HuH-7 (cell line): Measurements from ENCODE around the gene NOVA2.
"Not testable (repeated sequence)": the region's sequence is repeated elsewhere in the genome, so short reads cannot be mapped to it uniquely, and the experiment has no call there.

ENCODE experiments used
- DNase-seq: peaks from one replicate; pipeline ENCODE4 v3.0.0; 2011; ENCODE audit warnings: low spot score

Gene NOVA2

DNA sequence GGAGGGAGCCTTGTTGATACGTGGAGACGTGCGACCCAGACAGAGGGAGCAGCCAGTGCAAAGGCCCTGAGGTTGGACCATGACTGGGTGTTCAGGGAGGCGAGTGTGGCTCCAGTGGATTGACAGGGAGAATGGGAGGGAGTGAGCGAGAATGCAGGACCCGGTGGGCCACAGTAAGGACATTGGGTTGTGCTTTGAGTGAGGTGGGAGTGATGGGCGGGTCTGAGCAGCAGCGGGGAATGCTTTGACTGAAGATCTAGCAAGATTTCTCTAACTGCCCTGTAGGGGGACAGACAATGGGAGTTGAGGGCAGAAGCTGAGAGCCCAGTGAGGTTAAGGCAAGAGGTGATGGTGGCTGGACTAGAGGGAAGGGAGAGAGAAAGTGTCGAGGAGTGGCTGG is 51.4 kb downstream of the NOVA2 start:
- peak; percentile 54 for DNase-seq

DNA sequence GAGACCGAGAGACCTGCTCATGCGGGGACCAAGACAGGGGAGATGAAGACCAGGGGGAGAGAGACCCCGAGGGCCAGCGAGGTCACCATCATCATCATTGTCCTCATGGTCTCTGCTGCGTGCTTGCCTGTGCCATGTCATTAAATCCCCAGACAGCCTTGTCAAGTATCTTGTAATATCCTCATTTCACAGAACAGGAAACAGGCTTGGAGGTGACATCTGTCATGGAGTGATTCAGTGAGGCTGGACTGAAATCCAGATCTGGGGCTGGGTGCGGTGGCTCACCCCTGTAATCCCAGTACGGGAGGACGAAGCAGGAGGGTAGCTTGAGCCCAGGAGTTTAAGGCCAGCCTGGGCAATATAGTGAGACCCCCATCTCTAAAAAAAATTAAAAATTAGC is 53.2 kb downstream of the NOVA2 start:
- DNase-seq = no peak

DNA sequence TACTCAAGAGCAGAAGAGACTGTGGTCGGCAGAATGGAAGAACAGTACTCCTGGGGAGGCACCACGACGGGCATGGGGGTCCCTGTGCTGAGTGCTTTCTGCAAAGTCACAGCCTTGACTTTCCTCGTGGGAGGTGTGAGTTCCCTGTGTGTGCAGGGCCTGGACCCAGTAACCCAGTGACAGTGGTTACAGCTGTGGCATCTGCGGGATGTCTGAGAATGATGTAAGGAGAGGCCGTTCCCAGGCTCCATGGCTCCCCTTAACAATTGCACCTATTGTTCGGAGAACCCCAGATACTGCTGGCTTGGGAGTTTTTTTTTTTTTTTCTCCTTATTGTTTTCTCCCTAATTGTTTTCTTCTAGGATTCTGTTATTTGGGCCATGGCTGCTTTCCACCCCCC is 54.0 kb downstream of the NOVA2 start:
- no peak for DNase-seq

DNA sequence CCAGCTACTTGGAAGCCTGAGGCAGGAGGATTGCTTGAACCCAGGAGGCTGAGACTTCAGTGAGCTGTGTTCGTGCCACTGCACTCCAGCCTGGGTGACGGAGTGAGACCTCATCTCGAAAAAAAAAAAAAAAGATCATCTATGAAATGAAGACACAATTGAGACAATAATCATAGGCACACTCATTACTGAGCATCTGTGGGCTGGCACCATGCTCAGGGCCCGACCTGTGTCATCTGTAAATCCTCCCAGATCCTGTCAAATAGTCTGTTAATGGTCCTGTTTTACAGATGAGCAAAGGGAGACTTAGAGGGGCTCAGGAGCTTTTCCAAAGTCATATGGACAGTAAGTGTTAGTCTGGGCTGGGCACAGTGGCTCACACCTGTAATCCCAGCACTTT is 54.9 kb downstream of the NOVA2 start:
- no peak for DNase-seq

DNA sequence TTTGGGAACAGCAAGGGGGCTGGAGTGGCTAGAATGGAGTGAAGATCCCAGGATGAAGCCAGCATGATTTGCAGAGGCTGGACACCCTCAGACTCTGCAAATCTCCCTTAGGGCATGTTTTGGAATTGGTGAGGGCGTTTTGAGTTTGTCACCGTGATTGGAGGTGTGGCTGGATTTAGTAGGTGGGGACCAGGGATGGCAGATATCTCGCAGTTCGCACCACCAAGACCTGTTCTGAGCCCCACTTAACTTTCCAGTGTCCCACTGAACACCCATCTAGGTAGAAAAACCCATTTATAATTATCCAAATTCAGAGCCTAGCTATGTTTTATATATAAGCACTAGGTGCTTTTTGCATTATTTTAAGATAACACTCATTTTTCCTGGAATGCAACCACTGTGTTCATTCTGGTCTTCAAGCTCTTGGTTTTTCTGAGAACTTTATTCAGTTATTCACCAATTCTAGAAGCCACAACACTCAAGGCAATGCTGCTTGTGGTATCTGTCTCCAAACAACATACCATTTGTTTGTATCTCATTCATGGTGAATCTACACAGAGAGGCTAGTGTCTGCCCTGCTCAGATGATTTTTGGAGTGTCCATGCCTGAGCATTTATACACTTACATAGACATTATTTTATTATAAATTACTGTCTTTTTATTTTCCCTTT is 56.1 kb downstream of the NOVA2 start:
- no peak for DNase-seq

DNA sequence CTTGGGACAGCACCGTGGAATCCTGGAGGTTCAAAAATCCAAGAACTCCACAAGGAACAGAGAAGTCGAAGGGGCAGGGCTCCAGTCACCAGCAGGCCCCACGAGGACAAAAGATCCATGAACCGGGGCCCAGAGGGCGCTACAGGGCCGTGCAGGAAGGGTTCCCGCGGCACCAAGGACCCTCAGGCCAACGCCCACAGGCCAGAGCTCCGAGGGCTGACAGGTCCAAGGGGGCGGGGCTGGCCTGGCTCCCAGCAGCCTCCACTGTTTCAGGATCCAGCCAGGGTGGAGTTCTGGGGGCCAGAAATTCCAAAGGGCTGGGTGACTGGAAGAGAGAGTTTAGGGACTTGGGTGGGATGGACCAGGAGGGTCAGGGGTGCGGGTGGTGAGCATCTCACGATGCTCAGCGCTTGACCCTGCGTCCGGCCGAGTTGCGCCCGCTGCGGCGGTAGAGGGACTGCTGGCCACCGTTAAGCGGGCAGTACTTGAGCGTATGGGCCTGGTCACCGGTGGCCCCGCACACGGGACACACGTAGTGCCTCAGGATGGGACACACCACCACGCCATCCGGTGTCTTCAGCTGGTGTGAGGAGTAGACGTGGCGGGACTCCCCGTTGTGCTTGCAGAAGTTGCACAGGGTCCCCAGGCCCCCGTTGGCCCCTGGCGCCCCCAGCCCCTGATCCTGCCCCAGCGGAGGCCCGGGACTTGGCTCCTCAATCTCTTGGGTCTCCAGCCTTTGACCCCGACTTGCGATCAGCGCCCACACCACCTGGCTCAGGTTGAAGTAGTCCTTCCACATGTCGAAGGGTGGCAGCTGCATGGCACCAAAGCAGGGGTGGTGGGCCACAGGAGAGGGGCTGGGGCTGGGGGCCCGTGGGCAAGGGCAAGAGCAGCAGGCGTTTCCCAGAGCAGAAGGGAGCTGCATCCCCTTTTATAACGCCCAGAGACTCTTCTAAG is 59.5 kb downstream of the NOVA2 start, which contains the start of gene NANOS2:
Gene NANOS2 (minus strand): TSS at position 905 of the 957 bp plus-strand sequence. CDS start 85 bp downstream, at position 820.
- peak; percentile 52 for DNase-seq

DNA sequence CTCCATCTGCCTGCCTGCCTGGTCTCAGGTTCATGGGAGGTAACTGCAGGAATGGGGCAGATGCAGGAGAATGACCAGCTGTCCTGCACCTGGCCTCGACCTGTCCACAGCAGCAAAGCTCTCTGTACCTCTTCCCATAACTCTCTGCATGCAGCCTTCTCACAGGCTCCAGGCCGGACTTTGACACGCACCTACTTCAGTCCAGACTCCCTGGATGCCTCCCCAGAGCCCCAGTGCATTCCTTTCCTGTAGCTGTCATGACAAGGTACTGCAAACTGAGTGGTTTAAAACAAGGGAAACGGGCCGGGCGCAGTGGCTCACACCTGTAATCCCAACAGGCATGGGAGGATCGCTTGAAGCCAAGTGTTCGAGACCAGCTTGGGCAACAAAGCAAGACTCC is 62.4 kb downstream of the NOVA2 start:
- DNase-seq = no peak

DNA sequence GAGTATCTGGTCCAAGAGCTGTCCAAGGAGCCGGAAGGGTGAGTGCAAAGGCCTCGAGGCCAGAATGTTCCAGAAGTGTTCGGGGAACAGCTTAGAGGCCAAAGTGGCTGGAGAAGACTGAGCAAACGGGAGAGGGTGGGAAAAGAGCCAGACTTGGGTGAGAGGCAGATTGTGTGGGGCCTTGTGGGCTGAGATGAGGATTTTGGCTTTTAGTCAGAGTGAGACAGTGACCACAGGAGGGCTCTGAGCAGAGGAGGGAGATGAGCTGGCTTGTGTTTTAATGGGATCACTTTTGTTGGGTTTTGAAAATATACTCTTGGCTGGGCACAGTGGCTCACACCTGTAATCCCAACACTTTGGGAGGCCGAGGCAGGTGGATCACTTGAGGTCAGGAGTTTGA is 64.7 kb downstream of the NOVA2 start:
- no peak for DNase-seq

DNA sequence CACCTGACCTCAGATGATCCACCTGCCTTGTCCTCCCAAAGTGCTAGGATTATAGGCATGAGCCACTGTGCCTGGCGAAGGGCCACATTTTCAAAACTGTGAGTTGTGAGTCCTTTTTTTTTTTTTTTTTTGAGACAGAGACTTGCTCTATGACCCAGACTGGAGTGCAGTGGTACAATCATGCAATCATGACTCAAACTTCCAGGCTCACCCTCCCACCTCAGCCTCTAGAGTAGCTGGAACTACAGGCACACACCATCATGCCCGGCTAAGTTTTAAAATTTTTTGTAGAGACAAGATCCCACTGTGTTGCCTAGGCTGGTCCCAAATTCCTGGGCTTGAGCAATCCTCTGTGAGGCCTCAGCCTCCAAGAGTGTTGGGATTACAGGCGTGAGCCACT is 67.4 kb downstream of the NOVA2 start:
- DNase-seq = no peak

DNA sequence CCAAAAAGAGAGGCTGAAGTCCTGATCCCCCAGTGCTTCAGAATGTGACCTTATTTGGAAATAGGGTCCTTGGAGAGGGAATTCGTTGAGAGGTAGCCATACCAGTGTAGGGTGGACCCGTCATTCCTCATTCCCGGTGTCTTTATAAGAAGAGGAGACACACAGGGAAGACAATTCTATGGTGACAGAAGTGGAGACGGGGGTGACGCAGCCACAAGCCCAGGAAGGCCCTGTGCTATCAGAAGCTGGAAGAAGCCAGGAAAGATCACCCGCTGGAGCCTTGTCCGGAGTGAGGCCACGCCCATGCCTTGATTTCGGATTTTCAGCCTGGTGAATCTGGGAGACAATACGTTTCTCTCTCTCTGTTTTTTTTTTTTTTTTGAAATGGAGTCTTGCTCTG is 68.7 kb downstream of the NOVA2 start:
- DNase-seq = no peak

DNA sequence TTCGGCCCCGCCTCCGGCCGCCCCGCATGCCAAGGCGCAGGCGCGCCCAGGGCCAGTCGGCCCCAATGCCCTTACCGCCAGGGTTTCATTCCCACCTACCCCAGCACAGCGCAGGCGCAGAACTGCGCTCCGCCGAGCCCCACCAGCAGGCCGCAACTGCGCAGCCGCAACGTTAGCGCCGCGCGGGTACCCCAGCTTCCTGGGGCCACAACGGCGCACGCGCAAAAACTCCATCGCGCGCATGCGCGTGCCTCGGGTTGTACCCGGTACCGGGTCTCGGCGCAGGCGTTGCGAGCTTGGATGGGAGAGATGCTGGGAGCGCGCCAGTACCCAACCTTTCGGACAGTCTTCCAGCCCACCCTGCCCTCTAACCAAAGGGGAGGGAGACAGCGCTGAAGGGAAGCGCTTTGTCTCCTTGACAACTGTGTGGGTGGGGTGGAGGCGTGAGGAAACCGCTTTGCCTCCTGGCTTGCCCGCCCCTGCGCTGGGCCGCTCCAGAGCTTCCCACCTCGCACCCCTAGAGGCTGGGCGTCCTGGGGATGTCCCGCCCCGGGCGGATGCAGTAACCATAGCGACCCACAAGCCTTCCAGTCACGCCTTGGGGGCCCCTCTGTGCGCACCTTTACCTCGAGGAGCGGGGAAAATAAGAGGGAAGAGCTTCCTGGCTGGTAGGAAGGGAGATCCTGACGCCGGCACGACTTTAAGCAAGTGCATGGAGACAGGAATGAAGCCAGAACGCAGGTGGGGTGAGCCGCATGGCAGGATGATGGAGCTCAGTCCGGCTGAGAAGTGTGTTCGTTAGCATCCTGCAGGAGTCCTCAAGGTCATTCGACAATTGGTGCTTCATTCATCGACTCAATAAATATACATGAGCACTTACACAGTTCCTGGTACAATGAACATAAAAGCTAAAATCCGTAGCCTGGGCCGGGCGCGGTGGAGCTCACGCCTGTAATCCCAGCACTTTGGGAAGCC is 70.7 kb downstream of the NOVA2 start:
- peak; percentile 100 for DNase-seq

DNA sequence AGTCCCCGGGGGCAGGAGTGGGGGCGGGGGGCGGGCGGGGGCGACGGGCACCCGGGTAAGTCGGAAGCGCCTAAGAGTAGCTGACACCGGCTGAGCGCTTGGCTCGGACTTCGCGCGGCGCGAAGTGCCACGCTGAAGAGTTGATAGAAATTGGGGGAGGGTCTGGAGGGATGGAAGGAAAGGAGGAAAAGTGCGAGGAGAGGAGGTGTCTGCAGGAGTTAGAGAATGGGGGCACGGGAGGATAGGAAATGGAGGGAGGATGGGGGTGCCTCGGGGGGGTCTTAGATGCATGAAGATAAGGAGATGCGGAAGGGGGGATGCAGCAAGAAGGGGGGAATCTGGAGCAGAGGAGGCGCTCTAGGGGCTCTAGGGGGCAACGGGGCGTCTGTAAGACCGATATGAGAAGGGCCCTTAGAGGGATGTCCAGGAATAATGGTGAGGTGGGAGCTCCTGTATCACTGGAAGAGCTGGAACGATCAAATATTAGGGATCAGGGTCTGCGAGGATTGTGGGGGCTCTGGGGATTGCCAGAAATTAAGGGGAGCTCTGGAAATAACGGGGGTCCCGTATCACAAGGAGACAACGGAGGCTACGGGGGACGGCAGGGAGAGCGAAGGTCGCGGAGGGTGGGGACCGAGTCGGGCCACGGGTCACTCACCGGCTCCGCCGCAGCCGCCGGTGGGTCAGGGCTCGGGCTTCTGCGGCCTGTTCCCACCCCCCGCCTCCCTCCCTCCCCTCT is 71.6 kb downstream of the NOVA2 start, which contains the start of gene MYPOP:
Gene MYPOP (minus strand): TSS at position 702 of the 739 bp plus-strand sequence. CDS start 840 bp downstream, outside the sequence.
- no peak for DNase-seq

DNA sequence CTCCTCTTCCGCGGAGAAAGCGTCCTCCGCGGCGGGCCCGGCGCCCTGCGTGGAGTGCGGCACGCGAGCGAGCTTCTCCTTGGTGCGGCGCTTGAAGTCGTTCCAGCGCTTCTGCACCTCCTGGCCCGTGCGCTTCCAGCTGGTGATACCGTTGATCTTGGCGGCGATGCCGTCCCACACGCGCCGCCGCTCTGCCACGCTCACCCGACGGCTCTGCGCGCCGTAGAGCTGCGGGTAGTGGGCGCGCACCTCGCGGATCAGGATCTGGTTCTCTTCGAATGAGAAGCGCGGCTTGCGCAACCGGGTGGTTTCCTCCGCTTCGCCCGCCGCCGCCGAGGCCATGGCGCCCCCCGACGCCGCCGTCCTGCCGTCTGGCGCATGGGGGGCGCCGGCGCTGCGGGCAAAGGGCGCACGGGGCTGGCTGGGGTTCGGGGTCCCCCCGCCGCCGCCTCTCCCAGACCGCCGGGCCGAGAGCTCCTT is 72.2 kb downstream of the NOVA2 start:
- DNase-seq = no peak

DNA sequence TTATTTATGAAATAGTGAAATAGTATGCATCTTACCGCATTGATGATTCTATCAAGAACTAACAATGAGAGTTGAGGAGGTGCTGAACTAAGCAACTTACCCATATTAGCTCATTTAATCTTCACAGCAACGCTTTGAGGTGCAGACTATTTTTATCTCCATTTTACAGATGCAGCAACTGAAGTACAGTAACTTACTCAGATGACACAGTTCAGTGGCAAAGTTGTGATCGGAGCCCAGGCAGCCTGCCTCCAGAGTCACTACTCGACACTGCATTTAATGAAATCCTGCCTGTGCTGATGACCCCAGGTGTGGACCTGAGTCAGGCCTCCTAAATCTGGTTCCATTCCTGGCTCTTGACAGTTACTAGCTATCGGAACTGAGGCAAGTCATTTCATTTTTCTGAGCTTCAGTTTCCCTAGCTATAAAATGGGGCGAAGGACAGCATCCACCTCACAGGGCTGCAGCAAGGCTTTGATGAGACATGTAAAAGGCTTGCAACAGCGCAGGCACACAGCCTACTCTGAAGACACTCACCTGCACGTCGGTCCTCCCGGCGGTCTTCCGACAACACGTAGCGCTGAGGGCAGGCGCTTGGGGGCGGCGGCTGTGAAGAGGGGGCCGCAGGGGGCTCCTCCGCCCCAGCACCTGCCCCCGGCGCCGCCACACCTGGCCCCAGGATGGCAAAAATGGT is 72.8 kb downstream of the NOVA2 start:
- DNase-seq = no peak

DNA sequence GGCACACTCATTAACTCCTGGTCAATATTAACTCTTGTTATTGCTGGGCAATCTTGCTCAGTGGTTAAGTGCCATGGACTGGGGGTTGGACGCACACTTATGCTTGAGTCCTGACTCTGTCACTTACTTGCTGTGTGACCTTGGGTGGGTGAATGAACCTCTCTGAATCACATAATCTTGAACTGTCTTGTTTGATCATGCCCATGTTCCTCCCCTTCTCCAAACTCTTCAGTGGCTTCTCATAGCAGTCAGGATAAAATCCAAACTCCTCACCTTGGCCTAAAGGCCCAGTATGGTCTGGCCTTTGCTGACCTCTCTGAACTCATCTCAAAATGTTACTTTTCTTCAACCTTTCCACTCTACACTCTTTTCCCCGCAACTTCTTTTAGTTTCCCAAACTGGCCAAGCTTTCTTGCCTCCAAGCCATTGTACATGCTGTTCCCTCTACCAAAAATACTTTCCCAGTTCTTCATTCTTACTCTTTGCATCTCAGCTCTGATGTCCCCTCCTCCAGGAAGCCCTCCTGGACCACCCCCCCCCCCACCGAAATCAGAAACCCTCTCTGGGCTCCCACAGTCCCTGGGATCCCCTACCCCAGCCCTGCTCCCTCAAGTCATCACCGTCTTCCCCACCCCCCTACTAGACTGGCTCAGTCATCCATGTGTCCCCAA is 73.6 kb downstream of the NOVA2 start:
- DNase-seq = no peak

DNA sequence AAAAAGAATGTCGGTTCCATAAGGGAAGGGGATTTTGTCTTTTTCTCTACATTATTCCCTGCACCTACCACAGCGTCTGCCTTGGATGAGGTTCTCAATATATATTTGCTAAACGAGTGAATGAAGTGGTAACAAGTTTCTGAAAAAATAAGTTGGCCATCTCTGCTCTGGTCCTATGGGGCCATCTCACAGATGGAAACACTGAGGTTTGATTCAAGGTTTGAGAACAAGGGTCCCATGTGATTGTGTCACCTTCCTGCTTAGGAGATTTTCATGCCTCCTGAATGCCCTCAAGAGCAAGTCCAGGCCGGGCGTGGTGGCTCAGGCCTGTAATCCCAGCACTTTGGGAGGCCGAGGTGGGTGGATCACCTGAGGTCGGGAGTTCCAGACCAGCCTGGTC is 74.4 kb downstream of the NOVA2 start:
- DNase-seq = no peak

DNA sequence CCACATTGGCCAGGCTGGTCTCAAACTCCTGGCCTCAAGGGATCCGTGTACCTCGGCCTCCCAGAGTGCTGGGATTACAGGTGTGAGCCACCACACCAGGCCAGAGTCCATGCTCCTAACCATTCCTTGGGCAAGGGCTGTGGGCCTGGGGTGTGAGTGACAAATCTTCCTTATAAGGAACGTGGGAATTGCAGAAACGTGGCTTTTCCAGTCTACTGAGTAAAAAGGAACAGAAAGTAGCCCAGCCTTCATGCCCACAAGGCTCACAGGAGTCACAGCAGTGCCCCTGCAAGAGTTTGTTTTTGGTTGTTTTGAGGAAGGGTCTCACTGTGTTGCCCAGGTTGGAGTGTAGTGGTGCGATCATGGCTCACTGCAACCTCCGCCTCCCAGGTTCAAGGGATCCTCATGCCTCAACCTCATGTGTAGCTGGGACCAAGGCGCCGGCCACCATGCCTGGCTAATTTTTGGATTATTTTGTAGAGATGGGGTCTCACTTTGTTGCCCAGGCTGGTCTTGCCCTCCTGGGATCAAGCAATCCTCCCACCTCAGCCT is 76.3 kb downstream of the NOVA2 start:
- DNase-seq = no peak

DNA sequence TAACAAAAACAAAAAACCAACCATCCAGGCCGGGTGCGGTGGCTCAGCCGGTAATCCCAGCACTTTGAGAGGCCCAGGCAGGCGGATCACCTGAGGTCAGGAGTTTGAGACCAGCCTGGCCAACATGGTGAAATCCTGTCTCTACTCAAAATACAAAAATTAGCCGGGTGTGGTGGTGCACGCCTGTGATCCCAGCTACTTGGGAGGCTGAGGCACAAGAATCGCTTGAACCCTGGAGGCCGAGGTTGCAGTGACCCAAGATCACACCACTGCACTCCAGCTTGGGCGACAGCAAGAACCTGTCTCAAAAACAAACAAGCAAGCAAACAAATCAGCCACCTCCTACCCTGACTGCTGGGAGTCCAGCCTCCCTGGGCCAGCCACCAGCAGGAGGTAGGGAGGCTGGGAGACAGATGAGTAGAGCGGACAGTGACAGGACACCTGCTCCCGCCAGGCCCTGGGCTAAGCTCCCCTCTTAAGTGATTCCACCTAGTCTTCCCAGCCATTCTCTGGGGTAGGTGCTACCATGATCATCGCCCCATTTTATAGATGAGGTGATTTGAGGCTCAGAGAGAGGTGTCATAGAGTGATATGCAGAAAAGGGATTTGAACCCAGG is 77.6 kb downstream of the NOVA2 start:
- DNase-seq = not testable (repeated sequence)

DNA sequence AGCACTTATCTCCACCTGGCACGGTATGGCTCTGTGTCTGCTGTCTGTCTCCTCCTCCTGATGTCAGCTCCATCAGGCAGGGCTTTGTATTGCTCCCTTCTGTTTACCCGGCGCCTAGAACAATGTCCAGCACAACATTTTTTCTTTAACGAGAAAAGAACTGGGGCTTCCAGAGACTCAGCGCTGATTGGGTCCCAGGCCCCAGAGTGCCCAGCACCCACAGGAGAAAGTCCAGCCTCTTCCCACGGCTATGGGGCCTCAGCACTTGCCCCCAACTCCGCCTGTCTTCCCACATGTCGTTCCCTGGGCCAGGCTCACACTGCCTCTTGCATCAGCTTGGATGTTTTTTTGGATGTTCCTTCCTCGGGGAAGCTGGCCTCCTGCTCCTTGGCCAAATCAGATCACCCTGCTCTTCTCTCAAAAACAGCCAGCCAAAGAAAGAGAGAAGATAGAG is 78.1 kb downstream of the NOVA2 start:
- no peak for DNase-seq
